Activated naive CD8-positive, alpha-beta T cell treated with anti-CD3 and anti-CD28 coated beads, Interleukin-2, amount 10 ng/mL, durations not matched to agents 7 days and 5 days (primary cell): ENCODE data around the gene NETO2. TPM values are rescaled to one million over a fixed set of nuclear protein-coding genes. Genes with fewer than 3 reads are reported as not detected.
"Not testable (repeated sequence)": the region's sequence is repeated elsewhere in the genome, so short reads cannot be mapped to it uniquely, and the experiment has no call there.

Experiments
- ATAC-seq: fragments of 150-1000 bp; cut with Tn5 transposase; one replicate; pipeline ENCODE4 v1.10.0; 2021; ENCODE audit warnings: low read depth, moderate library complexity
- POLR2A ChIA-PET: fragments of 350-600 bp; sonication (Branson Sonifier 250); formaldehyde crosslinking; loops from one replicate; lab custom pipeline; 2021; ENCODE audit warnings: antibody characterized with exemption; lab: Charles Lee
- DNase-seq: peaks from one replicate; pipeline ENCODE4 v3.0.0; 2021
- H3K27ac Mint-ChIP-seq: one replicate; pipeline ENCODE4 v1.8.0; 2022; ENCODE audit warnings: mild to moderate bottlenecking, mixed read lengths
- H3K27me3 Mint-ChIP-seq: one replicate; pipeline ENCODE4 v1.8.0; 2022; ENCODE audit warnings: mild to moderate bottlenecking, moderate library complexity, mixed read lengths
- H3K36me3 Mint-ChIP-seq: one replicate; pipeline ENCODE4 v1.8.0; 2021; ENCODE audit warnings: mild to moderate bottlenecking, mixed read lengths
- H3K4me1 Mint-ChIP-seq: one replicate; pipeline ENCODE4 v1.8.0; 2021; ENCODE audit warnings: mixed read lengths
- H3K4me3 Mint-ChIP-seq: one replicate; pipeline ENCODE4 v1.8.0; 2022; ENCODE audit warnings: mild to moderate bottlenecking, moderate library complexity, mixed read lengths
- H3K9me3 Mint-ChIP-seq: one replicate; pipeline ENCODE4 v1.8.0; 2021; ENCODE audit warnings: mixed read lengths
- total RNA-seq, 2 experiments: library from RNA; stranded (reverse); gene quantifications; one replicate each; pipeline ENCODE4 v1.2.3, GENCODE V29; 2021

The NETO2 gene
- 1 to 10 TPM in 1 of 2 experiments, under 1 TPM in 1; 0.91 to 1.7 TPM for total RNA-seq

- peaks cover 10% of the 10 kb centered on the region for H3K4me1 Mint-ChIP-seq
- DNase-seq, result peak; percentile 79
- ATAC-seq, result peak; percentile 68
- peak within 1 kb of the TSS; percentile 77 for H3K4me3 Mint-ChIP-seq
- H3K27me3 Mint-ChIP-seq, result peaks cover 33% of the 10 kb centered on the region
- H3K9me3 Mint-ChIP-seq, result no peaks in the 10 kb centered on the region
- POLR2A ChIA-PET, result interaction anchor here (1.4 kb wide), 1 partner anchor 170 kb away, joined by 5 read pairs; the partner anchor contains the start of gene DNAJA2
- no peak within 1 kb of the TSS for H3K27ac Mint-ChIP-seq
- no peaks in the 10 kb centered on the region for H3K36me3 Mint-ChIP-seq
These were observed at the start of gene NETO2 for GRCh38 chr16:47143677-47144558. NETO2 (minus strand) TSS chr16:47143945; CDS start chr16:47143612, 333 bp downstream.

- Mint-ChIP-seq H3K27ac (no peak overlapping the region), H3K4me1 (no peaks in the 10 kb centered on the region), H3K27me3 (no peaks in the 10 kb centered on the region), H3K36me3 (peaks cover 3% of the 10 kb centered on the region), H3K9me3 (no peaks in the 10 kb centered on the region), H3K4me3 (no peak overlapping the region)
- ATAC-seq, result no peak
- POLR2A ChIA-PET, result no interaction called here
- no peak for DNase-seq
These were observed 38.6 kb upstream of the NETO2 start for GRCh38 chr16:47182318-47182717.

- POLR2A ChIA-PET, result not testable (repeated sequence)
These were observed 37.3 kb upstream of the NETO2 start for GRCh38 chr16:47181066-47181465.

GRCh38 chr16:47180073-47180472 lies 36.3 kb upstream of the NETO2 start:
- Mint-ChIP-seq H3K36me3 (peaks cover 3% of the 10 kb centered on the region), H3K27me3 (no peaks in the 10 kb centered on the region), H3K27ac (no peak overlapping the region), H3K9me3 (no peaks in the 10 kb centered on the region), H3K4me3 (no peak overlapping the region), H3K4me1 (no peaks in the 10 kb centered on the region)
- DNase-seq (no peak), ATAC-seq (no peak)
- POLR2A ChIA-PET, result no interaction called here

More at GRCh38 chr16:47181066-47181465, 37.3 kb upstream of the NETO2 start:
- not testable (repeated sequence) for H3K27ac Mint-ChIP-seq, H3K36me3 Mint-ChIP-seq, H3K9me3 Mint-ChIP-seq, H3K27me3 Mint-ChIP-seq, H3K4me1 Mint-ChIP-seq, DNase-seq, H3K4me3 Mint-ChIP-seq, ATAC-seq

GRCh38 chr16:47175152-47175551 lies 31.4 kb upstream of the NETO2 start:
- Mint-ChIP-seq H3K27me3 (no peaks in the 10 kb centered on the region), H3K9me3 (no peaks in the 10 kb centered on the region), H3K4me3 (no peak overlapping the region), H3K36me3 (peaks cover 5% of the 10 kb centered on the region), H3K27ac (no peak overlapping the region), H3K4me1 (no peaks in the 10 kb centered on the region)
- POLR2A ChIA-PET, result no interaction called here
- ATAC-seq (no peak), DNase-seq (no peak)

GRCh38 chr16:47162670-47163420 lies 19.1 kb upstream of the NETO2 start:
- Mint-ChIP-seq H3K27me3 (no peaks in the 10 kb centered on the region), H3K36me3 (peaks cover 5% of the 10 kb centered on the region), H3K4me3 (no peak overlapping the region), H3K9me3 (no peaks in the 10 kb centered on the region), H3K27ac (no peak overlapping the region), H3K4me1 (no peaks in the 10 kb centered on the region)
- ATAC-seq (no peak), DNase-seq (no peak)
- POLR2A ChIA-PET, result no interaction called here

- H3K9me3 Mint-ChIP-seq, result peaks cover under 1% of the 10 kb centered on the region
These were observed 17.7 kb upstream of the NETO2 start for GRCh38 chr16:47161464-47161863.

GRCh38 chr16:47160422-47160821 lies 16.7 kb upstream of the NETO2 start:
- POLR2A ChIA-PET, result interaction anchor here (0.6 kb wide), 1 partner anchor 403 kb away, joined by 3 read pairs; no protein-coding TSS in a partner anchor
- peaks cover 13% of the 10 kb centered on the region for H3K36me3 Mint-ChIP-seq
- no peaks in the 10 kb centered on the region for H3K27me3 Mint-ChIP-seq

More at GRCh38 chr16:47161464-47161863, 17.7 kb upstream of the NETO2 start:
- DNase-seq, result no peak
- no peak for ATAC-seq
- H3K27ac Mint-ChIP-seq, result no peak overlapping the region
- peaks cover 12% of the 10 kb centered on the region for H3K36me3 Mint-ChIP-seq
- H3K4me1 Mint-ChIP-seq, result no peaks in the 10 kb centered on the region
- POLR2A ChIA-PET, result no interaction called here
- no peaks in the 10 kb centered on the region for H3K27me3 Mint-ChIP-seq
- no peak overlapping the region for H3K4me3 Mint-ChIP-seq

GRCh38 chr16:47158992-47159391 lies 15.2 kb upstream of the NETO2 start:
- Mint-ChIP-seq H3K27ac (no peak overlapping the region), H3K9me3 (peaks cover 2% of the 10 kb centered on the region), H3K4me1 (no peaks in the 10 kb centered on the region), H3K36me3 (peaks cover 13% of the 10 kb centered on the region), H3K4me3 (no peak overlapping the region), H3K27me3 (no peaks in the 10 kb centered on the region)
- ATAC-seq (no peak), DNase-seq (no peak)
- POLR2A ChIA-PET, result no interaction called here

More at GRCh38 chr16:47160422-47160821, 16.7 kb upstream of the NETO2 start:
- peaks cover 2% of the 10 kb centered on the region for H3K9me3 Mint-ChIP-seq
- no peaks in the 10 kb centered on the region for H3K4me1 Mint-ChIP-seq
- no peak overlapping the region for H3K4me3 Mint-ChIP-seq
- DNase-seq (no peak), ATAC-seq (no peak)
- no peak overlapping the region for H3K27ac Mint-ChIP-seq

GRCh38 chr16:47156680-47157215 lies 13.0 kb upstream of the NETO2 start:
- peaks cover 4% of the 10 kb centered on the region for H3K9me3 Mint-ChIP-seq
- ATAC-seq (no peak), DNase-seq (no peak)
- no peaks in the 10 kb centered on the region for H3K27me3 Mint-ChIP-seq
- H3K27ac Mint-ChIP-seq, result no peak overlapping the region
- no peak overlapping the region for H3K4me3 Mint-ChIP-seq
- H3K36me3 Mint-ChIP-seq, result peaks cover 30% of the 10 kb centered on the region
- POLR2A ChIA-PET, result no interaction called here
- H3K4me1 Mint-ChIP-seq, result no peaks in the 10 kb centered on the region

GRCh38 chr16:47152501-47152900 lies 8.8 kb upstream of the NETO2 start:
- H3K27ac Mint-ChIP-seq, H3K9me3 Mint-ChIP-seq, ATAC-seq, POLR2A ChIA-PET, DNase-seq, H3K4me3 Mint-ChIP-seq, H3K27me3 Mint-ChIP-seq, H3K4me1 Mint-ChIP-seq: not testable (repeated sequence)
- H3K36me3 Mint-ChIP-seq, result peaks cover 32% of the 10 kb centered on the region

- DNase-seq (no peak), ATAC-seq (peak; percentile 45)
- Mint-ChIP-seq H3K27me3 (peaks cover 9% of the 10 kb centered on the region), H3K9me3 (peaks cover 2% of the 10 kb centered on the region), H3K4me3 (no peak overlapping the region), H3K4me1 (peaks cover 5% of the 10 kb centered on the region), H3K36me3 (peaks cover 23% of the 10 kb centered on the region), H3K27ac (no peak overlapping the region)
- POLR2A ChIA-PET, result no interaction called here
These were observed 6.3 kb upstream of the NETO2 start for GRCh38 chr16:47150067-47150466.

- H3K27ac Mint-ChIP-seq, result no peak overlapping the region
- no peaks in the 10 kb centered on the region for H3K36me3 Mint-ChIP-seq
- H3K4me3 Mint-ChIP-seq, result peak overlapping the region; percentile 76
- POLR2A ChIA-PET, result no interaction called here
- H3K27me3 Mint-ChIP-seq, result peaks cover 33% of the 10 kb centered on the region
- DNase-seq (no peak), ATAC-seq (no peak)
- no peaks in the 10 kb centered on the region for H3K9me3 Mint-ChIP-seq
- H3K4me1 Mint-ChIP-seq, result peaks cover 10% of the 10 kb centered on the region
These were observed 773 bp upstream of the NETO2 start for GRCh38 chr16:47144559-47144877.
